KMS-11 (cell line): ENCODE measurements around the gene SSTR5.

Source experiments
- H2AFZ ChIP-seq: fragments of 200-600 bp; sonication (generic); 2 replicates; pipeline ENCODE4 v1.6.1; 2016; ENCODE audit warnings: antibody characterized with exemption, mixed run types, low read depth
- H3K27ac ChIP-seq: fragments of 200-600 bp; sonication (generic); 2 replicates; pipeline ENCODE4 v1.6.1; 2016; ENCODE audit warnings: mild to moderate bottlenecking, mixed run types
- H3K27me3 ChIP-seq: fragments of 200-600 bp; sonication (generic); 2 replicates; pipeline ENCODE4 v1.6.1; 2017; ENCODE audit warnings: mild to moderate bottlenecking, low read depth, mixed run types, moderate library complexity; ENCODE audit not compliant: insufficient read depth
- H3K36me3 ChIP-seq: fragments of 200-600 bp; sonication (generic); 2 replicates; pipeline ENCODE4 v1.6.1; 2017; ENCODE audit warnings: mild to moderate bottlenecking, mixed run types; ENCODE audit not compliant: insufficient read depth
- H3K4me1 ChIP-seq: fragments of 200-600 bp; sonication (generic); 2 replicates; pipeline ENCODE4 v1.6.1; 2016; ENCODE audit warnings: mild to moderate bottlenecking, low read depth, mixed run types; ENCODE audit not compliant: poor library complexity, severe bottlenecking
- H3K4me2 ChIP-seq: fragments of 200-600 bp; sonication (generic); 2 replicates; pipeline ENCODE4 v1.7.0; 2016; ENCODE audit warnings: mild to moderate bottlenecking, mixed run types
- H3K4me3 ChIP-seq: fragments of 200-600 bp; sonication (generic); IDR thresholded peaks from 2 replicates; pipeline ENCODE4 v1.6.1; 2017; ENCODE audit warnings: low read depth, low read length, mixed read lengths; ENCODE audit not compliant: insufficient read depth
- H3K79me2 ChIP-seq: fragments of 200-600 bp; sonication (generic); 2 replicates; pipeline ENCODE4 v1.6.1; 2016; ENCODE audit warnings: low read depth, mixed run types; ENCODE audit not compliant: insufficient read depth
- H3K9ac ChIP-seq: fragments of 200-600 bp; sonication (generic); 2 replicates; pipeline ENCODE4 v1.6.1; 2016; ENCODE audit warnings: mild to moderate bottlenecking, mixed run types
- H4K20me1 ChIP-seq: fragments of 200-600 bp; sonication (generic); 2 replicates; pipeline ENCODE4 v1.6.1; 2016; ENCODE audit warnings: mild to moderate bottlenecking, mixed run types; ENCODE audit not compliant: insufficient read depth
- CTCF ChIP-seq: fragments of 200-600 bp; sonication (generic); conservative IDR thresholded peaks from 2 replicates; pipeline ENCODE4 v1.6.1; 2017; ENCODE audit warnings: low read depth, mild to moderate bottlenecking, antibody characterized with exemption, low read length, moderate library complexity, mixed read lengths

SSTR5 gene

GRCh38 chr16:1050921-1051320, 21.6 kb upstream of the SSTR5 start:
- Histone ChIP-seq H3K4me3 (no peak overlapping the region), H3K4me2 (no peak overlapping the region), H3K9ac (no peak overlapping the region), H3K36me3 (no peaks in the 10 kb centered on the region), H3K4me1 (no peaks in the 10 kb centered on the region), H2AFZ (no peak overlapping the region), H3K27me3 (peaks cover 94% of the 10 kb centered on the region), H3K27ac (no peak overlapping the region), H3K79me2 (no peaks in the 10 kb centered on the region), H4K20me1 (no peaks in the 10 kb centered on the region)
- TF ChIP-seq CTCF = no peak

GRCh38 chr16:1051446-1051845, 21.1 kb upstream of the SSTR5 start:
- H3K27ac ChIP-seq = no peak overlapping the region
- TF ChIP-seq CTCF = no peak
- no peak overlapping the region for H2AFZ ChIP-seq
- H4K20me1 ChIP-seq = no peaks in the 10 kb centered on the region
- H3K4me3 ChIP-seq = no peak overlapping the region
- H3K4me1 ChIP-seq = no peaks in the 10 kb centered on the region
- no peak overlapping the region for H3K9ac ChIP-seq
- no peaks in the 10 kb centered on the region for H3K36me3 ChIP-seq
- no peaks in the 10 kb centered on the region for H3K79me2 ChIP-seq
- H3K27me3 ChIP-seq = peaks cover 94% of the 10 kb centered on the region
- no peak overlapping the region for H3K4me2 ChIP-seq

- no peaks in the 10 kb centered on the region for H3K36me3 ChIP-seq
- H3K27me3 ChIP-seq = peaks cover 91% of the 10 kb centered on the region
- H3K79me2 ChIP-seq = no peaks in the 10 kb centered on the region
- no peaks in the 10 kb centered on the region for H3K4me1 ChIP-seq
- no peak overlapping the region for H2AFZ ChIP-seq
- no peak for TF ChIP-seq CTCF
- no peaks in the 10 kb centered on the region for H4K20me1 ChIP-seq
- H3K4me3 ChIP-seq = no peak overlapping the region
- no peak overlapping the region for H3K27ac ChIP-seq
- no peak overlapping the region for H3K4me2 ChIP-seq
- no peak overlapping the region for H3K9ac ChIP-seq
These were observed 19.8 kb upstream of the SSTR5 start for GRCh38 chr16:1052721-1053120.

- peaks cover 91% of the 10 kb centered on the region for H3K27me3 ChIP-seq
- no peak overlapping the region for H3K4me2 ChIP-seq
- H3K9ac ChIP-seq = no peak overlapping the region
- no peaks in the 10 kb centered on the region for H4K20me1 ChIP-seq
- no peaks in the 10 kb centered on the region for H3K4me1 ChIP-seq
- no peak overlapping the region for H2AFZ ChIP-seq
- no peak for TF ChIP-seq CTCF
- H3K36me3 ChIP-seq = no peaks in the 10 kb centered on the region
- no peak overlapping the region for H3K27ac ChIP-seq
- H3K4me3 ChIP-seq = no peak overlapping the region
- H3K79me2 ChIP-seq = no peaks in the 10 kb centered on the region
These were observed 19.4 kb upstream of the SSTR5 start for GRCh38 chr16:1053121-1053521.
